IPS-18c (cell line): ENCODE results near the gene ZNF85.
"Not testable (repeated sequence)": the region's sequence is repeated elsewhere in the genome, so short reads cannot be mapped to it uniquely, and the experiment has no call there.

Experiments
- H3K4me3 ChIP-seq: 2 replicates; pipeline ENCODE4 v1.7.0; 2013; ENCODE audit warnings: low read depth, mild to moderate bottlenecking, low read length, moderate library complexity; ENCODE audit not compliant: insufficient read depth
- H3K9me3 ChIP-seq: one replicate; pipeline ENCODE4 v1.6.1; 2013; ENCODE audit warnings: mild to moderate bottlenecking, low read length, moderate library complexity; ENCODE audit not compliant: control insufficient read depth, insufficient read depth

The ZNF85 gene

DNA sequence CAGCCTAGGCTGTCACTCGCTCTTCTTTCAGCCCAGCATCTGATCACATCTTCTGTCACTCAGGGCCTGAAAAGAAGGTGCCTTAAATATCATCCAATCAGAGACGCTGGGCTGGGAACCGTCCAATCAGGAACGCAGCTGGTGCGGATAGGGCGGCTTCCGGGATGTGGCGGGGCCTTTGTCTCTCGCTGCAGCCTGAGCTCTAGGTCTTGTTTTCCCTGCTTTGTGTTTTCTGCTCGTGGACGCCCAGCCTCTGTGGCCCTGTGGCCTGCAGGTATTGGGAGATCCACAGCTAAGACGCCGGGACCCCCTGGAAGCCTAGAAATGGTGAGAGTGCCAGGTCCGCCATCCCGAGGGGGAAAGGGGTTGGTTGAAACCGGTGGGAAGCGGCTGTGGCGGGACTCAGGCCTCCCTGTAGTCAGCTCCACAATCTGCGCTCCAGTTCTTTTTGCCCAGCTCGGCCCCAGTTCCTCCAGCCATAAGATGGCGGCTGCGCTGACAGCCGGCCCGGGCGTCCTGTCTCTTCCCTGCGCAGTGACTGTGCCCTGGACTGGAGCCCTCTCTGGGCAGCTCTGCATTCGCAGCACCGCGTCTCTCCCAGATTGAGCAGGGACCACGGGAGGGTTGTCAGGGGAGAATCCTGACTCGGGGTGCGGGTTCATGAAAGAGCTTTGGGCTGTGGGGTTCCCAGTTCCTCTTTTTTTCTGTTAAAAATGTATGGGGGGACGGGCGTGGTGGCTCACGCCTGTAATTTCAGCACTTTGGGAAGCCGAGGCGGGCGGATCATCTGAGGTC is at the start of gene ZNF85:
Gene ZNF85 (plus strand): TSS at position 175 of the 795 bp plus-strand sequence. CDS start 150 bp downstream, at position 325.
- no peaks in the 10 kb centered on the region for H3K9me3 ChIP-seq
- H3K4me3 ChIP-seq, result peak within 1 kb of the TSS; percentile 97

DNA sequence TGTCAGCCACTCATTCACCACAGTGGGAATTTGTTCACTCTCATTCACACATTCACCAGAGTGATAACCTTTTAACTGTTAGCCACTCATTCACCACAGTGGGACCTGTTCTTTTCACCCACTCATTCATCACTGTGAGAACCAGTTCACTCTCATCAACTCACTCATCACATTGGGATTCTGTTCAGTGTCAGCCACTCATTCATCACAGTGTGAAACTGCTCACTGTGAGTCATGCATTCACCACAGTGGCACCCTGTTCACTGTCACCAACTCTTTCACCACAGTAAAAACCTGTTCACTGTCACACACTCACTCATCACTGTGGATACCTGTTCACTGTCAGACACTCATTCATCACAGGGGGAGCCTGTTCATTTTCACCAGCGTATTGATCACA is 43.5 kb upstream of the ZNF85 start:
- H3K9me3 ChIP-seq, result peaks cover 7% of the 10 kb centered on the region
- H3K4me3 ChIP-seq, result no peak overlapping the region

DNA sequence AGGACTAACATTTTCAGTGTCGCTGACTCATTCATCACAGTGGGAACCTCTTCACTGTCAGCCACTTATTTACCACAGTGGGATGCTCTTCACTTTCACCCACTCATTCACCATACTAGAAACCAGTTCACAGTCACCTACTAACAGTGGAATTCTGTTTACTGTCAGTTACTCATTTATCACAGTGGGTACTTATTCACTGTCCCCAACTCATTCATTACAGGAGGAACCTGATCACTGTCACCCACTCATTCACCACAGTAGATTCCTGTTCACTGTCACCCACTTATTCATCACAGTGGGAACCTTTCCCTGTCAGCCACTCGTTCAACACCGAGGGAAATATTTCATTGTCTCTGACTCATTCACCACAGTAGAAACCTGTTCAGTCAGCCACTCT is 10.1 kb upstream of the ZNF85 start:
- H3K9me3 ChIP-seq, result peaks cover 5% of the 10 kb centered on the region
- no peak overlapping the region for H3K4me3 ChIP-seq

DNA sequence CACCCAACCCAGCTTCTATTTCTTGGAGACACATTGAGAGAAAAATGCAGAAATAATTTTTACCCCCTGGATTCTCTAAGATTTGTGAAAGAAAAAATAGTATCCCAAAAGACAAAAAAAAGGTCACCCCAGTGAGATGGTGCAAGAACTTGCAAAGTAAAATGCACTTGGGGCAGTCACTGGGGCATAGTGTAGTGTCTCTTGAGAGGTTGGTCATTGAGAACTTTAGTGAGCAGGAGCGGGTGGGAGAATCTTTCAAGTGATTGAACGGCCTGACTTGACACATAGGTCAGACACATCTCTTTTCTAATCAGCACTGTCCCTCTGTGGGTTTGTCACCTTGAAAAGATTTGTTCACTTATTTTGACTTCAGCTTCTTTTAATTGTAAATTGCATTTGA is 2.4 kb downstream of the ZNF85 start:
- Histone ChIP-seq H3K4me3 (no peak overlapping the region), H3K9me3 (no peaks in the 10 kb centered on the region)

DNA sequence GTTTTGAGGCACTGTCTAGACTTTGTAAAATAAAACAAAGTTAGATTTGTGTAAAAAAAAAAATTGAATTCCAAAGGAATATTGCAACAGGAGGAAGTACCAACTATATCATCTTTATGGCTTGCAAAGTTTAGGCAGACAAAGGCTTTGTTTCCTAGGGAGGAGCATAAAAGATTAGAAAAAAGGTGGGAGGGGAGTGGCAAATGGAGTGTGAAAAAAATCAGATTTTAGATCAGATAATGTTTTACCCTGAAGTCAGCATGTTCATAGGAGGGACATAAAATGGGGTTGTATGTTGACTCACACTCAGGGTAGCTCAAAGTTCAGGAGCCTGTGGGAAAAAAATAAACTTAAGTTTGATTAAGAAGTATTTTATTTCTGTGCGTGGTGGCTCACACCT is 3.7 kb downstream of the ZNF85 start:
- Histone ChIP-seq H3K9me3 (no peaks in the 10 kb centered on the region), H3K4me3 (no peak overlapping the region)

DNA sequence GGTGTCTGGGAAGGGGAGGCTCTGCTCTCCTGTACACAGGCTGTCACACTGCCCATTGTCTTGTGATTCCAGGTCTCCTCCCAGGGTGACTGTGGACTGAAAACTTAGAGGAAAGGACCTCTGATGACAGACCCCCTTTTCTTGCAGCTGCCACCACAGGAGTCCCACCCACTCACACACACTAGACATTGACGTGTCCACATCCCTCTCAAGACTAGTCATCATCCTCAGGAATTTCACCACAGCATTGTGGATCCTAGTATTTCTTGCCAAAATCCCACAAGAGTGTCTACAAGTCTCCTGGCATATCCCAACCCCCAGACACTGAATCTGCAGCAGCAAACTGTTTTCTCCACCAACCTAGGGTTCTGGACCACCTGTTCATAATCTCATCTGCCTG is 5.3 kb downstream of the ZNF85 start:
- Histone ChIP-seq H3K9me3 (no peaks in the 10 kb centered on the region), H3K4me3 (no peak overlapping the region)

DNA sequence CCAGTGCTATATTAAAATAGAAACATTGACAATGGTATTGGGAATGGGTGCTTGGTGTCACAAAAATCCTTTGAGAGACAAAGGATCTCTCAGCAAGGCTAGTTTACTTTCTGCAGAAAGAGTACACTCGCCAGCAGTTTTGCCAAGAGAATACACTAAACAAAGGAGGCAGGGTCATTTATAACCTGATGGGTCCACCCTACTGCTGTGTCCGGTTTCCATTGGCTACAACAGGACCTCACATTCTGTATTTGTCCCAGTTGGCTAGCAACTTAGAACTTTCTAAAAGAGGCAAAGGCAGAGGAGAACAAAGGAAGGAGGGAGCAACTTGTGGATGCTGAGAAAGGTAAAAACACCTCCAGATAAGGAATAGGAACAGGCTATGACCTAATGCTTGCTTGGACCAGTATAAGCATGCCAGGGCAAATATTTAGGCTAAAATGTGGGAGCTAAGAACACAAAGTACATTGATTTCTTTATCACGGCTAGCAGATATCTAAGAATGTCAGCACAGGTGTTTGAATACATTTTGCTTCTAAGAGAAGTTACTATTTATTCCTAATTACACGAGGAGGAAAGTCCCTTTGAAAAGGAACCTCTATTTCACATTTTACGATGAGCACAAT is 13.4 kb downstream of the ZNF85 start:
- not testable (repeated sequence) for H3K9me3 ChIP-seq, H3K4me3 ChIP-seq

DNA sequence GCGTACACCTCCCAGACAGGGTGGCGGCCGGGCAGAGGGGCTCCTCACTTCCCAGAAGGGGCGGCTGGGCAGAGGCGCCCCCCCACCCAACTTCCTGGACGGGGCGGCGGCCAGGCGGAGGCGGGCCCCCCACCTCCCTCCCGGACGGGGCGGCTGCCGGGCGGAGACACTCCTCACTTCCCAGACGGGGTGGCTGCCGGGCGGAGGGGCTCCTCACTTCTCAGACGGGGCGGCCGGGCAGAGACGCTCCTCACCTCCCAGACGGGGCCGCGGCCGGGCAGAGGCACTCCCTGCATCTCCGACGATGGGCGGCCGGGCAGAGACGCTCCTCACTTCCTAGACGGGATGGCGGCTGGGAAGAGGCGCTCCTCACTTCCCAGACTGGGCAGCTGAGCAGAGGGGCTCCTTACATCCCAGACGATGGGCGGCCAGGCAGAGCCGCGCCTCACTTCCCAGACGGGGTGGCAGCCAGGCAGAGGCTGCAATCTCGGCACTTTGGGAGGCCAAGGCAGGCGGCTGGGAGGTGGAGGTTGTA is 29.6 kb downstream of the ZNF85 start:
- not testable (repeated sequence) for H3K9me3 ChIP-seq, H3K4me3 ChIP-seq

DNA sequence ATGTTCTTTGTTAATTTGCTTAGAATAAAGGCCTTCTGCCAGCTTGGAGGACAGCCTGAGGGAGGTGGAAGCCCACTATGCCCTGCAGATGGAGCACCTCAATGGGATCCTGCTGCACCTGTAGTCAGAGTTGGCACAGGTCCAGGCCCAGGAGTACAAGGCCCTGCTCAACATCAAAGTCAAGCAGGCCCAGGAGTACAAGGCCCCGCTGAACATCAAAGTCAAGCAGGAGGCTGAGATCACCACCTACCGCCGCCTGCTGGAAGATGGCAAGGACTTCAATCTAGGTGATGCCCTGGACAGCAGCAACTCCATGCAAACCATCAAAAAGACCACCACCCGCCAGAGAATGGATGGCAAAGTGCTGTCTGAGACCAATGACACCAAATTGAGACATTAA is 41.7 kb downstream of the ZNF85 start:
- H3K9me3 ChIP-seq, result peaks cover 2% of the 10 kb centered on the region
- H3K4me3 ChIP-seq, result no peak overlapping the region

DNA sequence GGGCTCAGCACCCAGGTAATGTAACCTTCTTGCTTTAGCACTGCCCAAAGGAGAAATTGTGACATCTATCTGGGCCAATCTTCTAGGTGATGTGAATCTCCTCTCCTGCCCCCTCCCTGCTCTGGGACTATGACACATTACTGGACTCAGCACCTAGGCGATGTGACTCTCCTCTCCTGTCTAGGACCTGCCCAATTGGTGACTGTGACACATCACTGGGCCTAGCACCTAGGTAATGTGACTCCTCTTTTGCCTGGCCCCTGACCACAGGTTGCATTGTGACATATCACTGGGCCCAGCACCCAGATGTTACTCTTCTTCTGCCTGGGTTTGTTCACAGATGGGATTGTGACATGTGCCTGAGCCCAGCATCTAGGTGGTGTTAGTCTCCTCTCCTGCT is 45.0 kb downstream of the ZNF85 start:
- Histone ChIP-seq H3K4me3 (no peak overlapping the region), H3K9me3 (no peaks in the 10 kb centered on the region)

DNA sequence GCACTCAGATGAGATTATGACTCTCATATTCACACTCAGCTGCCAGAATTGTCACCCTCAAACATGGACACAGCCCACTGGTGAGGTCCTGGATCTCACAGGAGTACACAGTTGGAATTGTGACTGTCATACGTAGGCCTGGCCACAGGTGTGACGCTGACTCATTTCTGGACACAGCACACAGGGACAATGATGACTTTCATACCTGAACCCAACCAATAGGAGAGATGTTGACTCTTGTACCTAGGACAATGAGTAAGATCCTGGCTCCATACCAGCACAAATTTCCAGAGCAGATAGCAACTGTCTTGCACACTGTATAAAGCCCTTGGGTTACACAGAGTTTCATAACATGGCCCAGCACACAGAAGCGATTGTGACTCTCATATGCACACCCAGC is 46.4 kb downstream of the ZNF85 start:
- Histone ChIP-seq H3K4me3 (no peak overlapping the region), H3K9me3 (no peaks in the 10 kb centered on the region)

DNA sequence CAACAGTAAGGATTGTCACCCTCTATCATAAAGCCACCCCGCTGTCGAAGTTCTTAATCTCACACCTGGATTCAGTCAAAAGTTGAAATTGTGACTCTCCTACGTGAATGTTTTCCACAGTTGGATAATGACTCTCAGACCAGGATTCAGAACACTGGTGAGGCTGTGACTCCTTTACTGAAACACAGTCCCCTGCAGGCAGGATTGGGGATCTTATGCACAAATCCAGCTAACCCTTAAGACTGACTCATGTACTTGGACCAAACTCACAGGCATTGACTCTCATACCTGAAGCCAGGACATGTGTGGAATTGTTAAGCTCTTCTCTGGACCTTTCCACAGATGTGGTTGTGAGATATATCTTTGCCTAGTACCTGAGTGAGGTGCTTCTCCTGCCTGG is 46.8 kb downstream of the ZNF85 start:
- H3K9me3 ChIP-seq, result no peaks in the 10 kb centered on the region
- H3K4me3 ChIP-seq, result no peak overlapping the region

DNA sequence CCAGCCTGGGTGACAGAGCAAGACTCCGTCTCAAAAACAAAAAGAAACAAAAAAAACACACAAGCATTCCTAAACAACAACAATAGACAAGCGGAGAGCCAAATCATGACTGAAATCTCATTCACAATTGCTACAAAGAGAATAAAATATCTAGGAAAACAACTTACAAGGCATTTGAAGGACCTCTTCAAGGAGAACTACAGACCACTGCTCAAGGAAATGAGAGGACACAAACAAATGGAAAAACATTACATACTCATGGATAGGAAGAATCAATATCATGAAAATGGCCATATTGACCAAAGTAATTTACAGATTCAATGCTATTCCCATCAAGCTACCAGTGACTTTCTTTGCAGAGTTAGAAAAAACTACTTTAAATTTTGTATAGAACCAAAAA is 69.7 kb downstream of the ZNF85 start:
- not testable (repeated sequence) for H3K4me3 ChIP-seq, H3K9me3 ChIP-seq

DNA sequence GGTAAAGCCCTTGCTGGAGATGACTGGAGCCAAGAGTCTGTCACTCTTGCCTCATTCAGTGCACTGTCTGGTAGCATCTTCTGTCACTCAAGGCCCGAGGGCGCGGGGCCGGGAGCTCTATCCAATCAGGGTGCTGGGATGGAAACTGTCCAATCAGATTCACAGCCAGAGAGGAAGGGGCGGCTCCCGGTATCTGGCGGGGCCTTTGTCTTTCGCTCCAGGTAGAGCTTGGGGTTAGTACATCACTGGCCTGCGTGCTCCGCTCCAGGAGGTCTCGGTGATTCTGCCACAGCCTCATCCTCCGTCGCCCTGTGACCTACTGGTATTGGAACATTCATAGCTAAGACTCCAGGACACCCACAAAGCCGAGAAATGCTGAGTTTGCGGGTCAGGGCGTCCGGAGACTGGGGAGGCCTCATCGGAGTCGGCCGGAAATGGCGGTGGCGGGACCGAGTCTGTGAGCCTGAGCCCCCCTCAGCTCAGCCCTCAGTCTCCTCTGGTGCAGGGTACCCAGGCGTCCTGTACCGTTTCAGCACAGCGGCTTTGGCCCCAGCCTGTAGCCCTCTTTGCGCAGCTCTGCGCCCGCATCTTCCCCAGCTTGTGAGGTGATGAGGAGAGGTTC is 76.8 kb downstream of the ZNF85 start:
- Histone ChIP-seq H3K4me3 (peak overlapping the region; percentile 61; the same call in 1 of the 2 replicates), H3K9me3 (peaks cover 4% of the 10 kb centered on the region)
